HG02981 (cell line): ENCODE data around the gene TTC12.

Experiments
- ATAC-seq: cut with Tn5 transposase; IDR thresholded peaks from one replicate; pipeline ENCODE4 v1.9.1; 2021; ENCODE audit warnings: mild to moderate bottlenecking, moderate library complexity; ENCODE audit not compliant: unreplicated experiment

TTC12 gene

DNA sequence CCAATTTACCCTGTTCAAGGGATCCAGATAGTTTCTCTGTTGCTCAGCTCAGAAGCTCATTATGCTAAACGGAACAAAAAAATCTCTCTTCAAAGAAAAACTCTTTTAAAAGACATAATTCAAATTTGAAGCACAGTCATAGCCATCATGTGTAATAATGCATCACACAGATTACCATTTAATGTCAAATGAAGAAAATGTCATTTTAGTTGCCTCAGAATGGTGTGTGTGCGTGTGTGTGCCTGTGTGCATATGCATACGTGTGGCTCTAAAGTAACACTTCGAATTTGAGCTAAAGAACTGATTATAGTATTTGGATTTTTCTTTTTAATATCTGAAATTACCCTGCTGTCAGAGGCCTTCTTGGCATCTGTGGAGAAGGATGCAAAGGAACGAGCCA lies 9.9 kb downstream of the TTC12 start:
- ATAC-seq = no peak

DNA sequence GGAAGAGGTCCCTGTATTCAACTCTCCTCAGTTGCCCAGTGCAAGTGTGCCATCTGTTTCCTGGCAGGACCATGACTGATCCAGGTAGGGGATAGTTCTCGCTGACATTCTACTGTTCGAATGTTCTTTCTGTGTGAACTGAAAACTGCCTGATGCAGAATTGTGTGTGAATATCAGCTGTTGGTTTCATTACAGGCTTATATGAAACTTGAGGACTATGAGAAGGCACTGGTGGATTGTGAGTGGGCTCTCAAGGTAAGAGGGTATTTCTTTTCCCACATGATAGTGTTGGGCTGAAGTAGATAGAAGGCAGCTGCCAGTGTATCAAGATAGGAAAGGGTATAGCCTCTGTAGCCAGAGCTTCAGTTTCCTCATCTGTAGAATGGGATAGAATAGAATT lies 15.3 kb downstream of the TTC12 start:
- ATAC-seq = no peak

- no peak for ATAC-seq
Measured at GRCh38 chr11:113331441-113331840, 17.1 kb downstream of the TTC12 start.

GRCh38 chr11:113332023-113332422 lies 17.6 kb downstream of the TTC12 start:
- ATAC-seq = no peak

GRCh38 chr11:113332638-113333329 lies 18.4 kb downstream of the TTC12 start:
- no peak for ATAC-seq

DNA sequence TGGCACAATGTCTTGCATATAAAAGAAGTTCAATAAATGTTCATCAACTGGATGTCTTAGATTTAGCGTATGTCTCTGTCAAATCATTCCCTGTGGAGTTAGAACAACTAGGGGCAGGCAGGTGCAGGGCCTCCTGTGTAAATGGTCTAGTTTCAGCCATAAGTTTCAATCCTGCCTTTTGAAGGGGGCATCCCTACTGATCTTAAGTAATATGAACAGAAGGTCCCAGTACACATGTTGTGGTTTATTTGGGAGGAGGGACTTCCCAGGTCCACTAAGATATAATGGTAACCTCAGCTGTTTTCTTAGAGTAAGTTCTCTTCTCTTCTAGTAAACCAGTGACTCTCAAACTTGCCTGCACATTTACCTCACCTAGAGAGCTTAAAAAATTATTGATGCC lies 19.8 kb downstream of the TTC12 start:
- no peak for ATAC-seq

DNA sequence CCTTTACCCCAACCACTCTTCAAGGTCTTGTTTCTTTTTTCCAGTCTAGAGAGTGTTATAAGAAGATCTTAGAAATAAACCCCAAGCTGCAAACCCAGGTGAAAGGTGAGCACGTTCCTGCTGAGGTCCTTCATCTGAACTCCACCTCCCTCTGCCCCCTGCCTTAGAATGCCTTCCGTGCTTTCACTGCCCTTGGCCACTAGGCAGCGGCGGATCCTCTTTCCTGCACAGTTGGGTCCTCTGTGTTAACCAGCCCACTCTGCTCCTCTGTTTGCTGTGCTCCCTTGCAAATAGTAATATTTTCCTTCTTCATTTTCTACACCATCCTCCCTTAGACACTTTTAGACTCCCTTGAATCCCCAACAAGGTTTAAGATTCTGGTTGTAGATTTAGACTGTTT lies 24.3 kb downstream of the TTC12 start:
- no peak for ATAC-seq

DNA sequence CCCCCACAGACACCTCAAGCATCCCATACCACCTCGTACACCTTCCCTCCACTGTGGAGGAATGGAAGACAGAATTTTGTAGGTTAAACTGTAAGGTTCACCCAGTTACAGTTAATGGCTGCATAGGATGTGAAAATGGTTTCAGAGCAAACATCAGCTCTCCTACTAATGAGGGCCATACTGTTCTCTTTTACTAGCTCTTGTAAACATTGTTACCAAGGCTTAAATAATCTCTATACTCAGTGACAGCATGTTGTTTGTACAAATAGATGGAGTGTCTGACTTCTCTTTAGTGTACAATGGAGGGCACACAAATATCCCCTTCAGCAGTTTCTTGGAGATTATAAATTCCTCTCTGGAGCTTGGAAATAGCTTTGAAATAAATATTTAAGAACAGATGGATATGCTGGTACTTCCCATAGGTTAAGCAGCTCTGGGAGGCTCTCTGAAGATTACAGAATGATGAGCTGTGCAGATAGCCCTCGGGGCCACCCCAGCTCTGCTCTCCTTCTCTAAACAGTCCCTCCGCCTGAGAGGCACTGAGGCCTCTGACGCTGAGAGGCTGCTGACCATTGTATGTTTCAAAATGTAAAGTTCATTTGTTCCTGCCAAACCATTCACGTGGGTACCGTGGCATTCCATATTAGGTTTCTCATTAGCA lies 25.7 kb downstream of the TTC12 start:
- no peak for ATAC-seq

- ATAC-seq = no peak
Measured at GRCh38 chr11:113341388-113342165, 27.2 kb downstream of the TTC12 start.

DNA sequence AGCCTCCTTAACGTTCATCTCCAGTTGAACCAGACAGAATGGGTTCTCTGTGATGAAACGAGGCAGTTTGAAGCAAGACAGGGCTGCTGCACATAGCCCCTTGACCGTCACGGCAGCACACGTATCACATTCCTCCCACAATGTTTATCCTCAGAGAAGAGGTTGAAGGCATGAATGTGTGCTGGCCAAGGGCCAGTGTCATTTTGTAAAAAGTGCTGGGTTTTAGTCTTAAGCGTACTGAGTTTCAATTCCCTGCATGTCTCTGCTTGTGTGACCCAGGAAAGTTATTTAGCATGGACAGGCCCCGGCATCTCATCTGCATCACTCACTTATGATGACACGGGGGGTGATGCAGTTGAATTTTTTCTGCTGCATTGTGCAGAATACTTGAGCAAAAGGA lies 31.6 kb downstream of the TTC12 start:
- no peak for ATAC-seq

- no peak for ATAC-seq
Measured at GRCh38 chr11:113349528-113349927, 35.1 kb downstream of the TTC12 start.

DNA sequence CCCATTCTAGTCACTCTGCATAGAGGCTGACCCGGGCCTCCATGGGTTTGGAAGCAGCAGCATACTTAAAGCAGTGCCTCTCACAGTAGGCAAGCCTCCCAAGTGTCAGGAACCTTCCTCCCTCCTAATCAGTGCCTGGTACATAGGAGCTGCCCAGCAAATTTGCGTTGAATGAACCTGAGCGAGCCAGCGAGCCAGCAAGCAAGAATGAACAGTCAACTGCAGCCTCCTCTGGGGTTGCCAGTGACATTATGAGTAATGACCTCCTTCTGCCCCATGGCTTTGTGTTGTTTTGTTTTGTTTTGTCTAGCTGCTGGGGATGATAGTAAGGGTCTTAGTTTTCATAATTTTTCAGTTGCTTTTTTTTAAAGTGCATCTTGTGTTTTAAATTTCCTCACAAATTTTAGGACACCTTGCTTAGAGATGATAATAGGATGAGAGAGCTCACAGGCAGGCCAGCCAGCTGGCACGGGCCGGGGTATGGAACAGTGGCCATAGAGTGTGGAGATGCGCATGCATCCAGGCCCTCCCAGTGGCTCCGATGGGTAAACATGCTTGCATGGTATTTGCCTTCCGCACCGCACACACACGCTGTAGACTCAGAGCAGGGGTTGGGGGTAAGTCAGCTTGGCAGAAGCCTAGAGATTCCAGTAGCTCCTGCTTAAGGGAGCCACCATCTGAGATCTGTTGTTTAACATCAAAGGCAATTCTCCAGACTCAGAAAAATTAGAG lies 36.1 kb downstream of the TTC12 start:
- no peak for ATAC-seq

GRCh38 chr11:113351068-113351450 lies 36.7 kb downstream of the TTC12 start:
- no peak for ATAC-seq

- ATAC-seq = no peak
Measured at GRCh38 chr11:113351480-113351879, 37.1 kb downstream of the TTC12 start.

GRCh38 chr11:113356203-113356602 lies 41.8 kb downstream of the TTC12 start:
- no peak for ATAC-seq

- no peak for ATAC-seq
Measured at GRCh38 chr11:113363406-113363805, 49.0 kb downstream of the TTC12 start.

DNA sequence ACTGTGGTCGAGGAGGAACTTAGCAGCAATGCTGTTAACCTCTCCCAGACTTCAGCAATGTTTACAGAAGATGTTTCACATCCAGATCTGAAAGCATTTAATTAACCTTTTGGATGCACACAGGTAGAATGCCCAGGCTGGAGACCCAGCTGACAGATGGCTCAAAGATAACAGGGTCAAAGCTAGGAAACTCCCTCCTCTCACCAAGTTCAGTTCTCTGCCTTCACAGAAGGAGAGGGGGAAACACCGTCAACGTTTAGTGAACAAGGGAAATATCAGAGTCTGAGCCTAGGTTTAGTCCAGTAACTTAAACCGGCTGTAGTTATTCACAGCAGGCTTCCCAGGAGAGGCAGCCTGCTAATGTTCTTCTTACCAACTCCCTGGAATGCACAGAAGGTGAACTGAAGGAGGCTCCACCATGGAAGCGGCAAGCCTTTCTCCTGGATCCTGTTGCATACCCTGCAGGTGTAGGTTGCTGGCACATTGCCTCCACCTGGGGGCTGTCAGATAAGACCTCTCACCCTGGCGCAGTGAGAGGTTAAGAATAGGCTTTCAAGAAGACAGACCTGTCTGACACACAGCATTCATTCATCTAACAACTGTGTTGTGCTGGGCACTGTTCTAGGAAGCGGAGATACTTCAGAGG lies 49.7 kb downstream of the TTC12 start:
- ATAC-seq = no peak

- no peak for ATAC-seq
Measured at GRCh38 chr11:113365895-113366294, 51.5 kb downstream of the TTC12 start.

GRCh38 chr11:113369411-113369810 lies 55.0 kb downstream of the TTC12 start:
- ATAC-seq = no peak

GRCh38 chr11:113370634-113371033 lies 56.3 kb downstream of the TTC12 start:
- no peak for ATAC-seq

- no peak for ATAC-seq
Measured at GRCh38 chr11:113372309-113372708, 57.9 kb downstream of the TTC12 start.
